Duodenal mucosa (tissue), 2 donors: Measurements from ENCODE around the gene TNRC6C.
"Not testable (repeated sequence)": the region's sequence is repeated elsewhere in the genome, so short reads cannot be mapped to it uniquely, and the experiment has no call there.

ENCODE experiments used
- H3K27ac ChIP-seq: one replicate; pipeline ENCODE4 v1.7.0; 2013; ENCODE audit warnings: low read depth, low read length
- H3K27me3 ChIP-seq, 2 donors: one replicate each; pipeline ENCODE4 v1.7.0; 2013; ENCODE audit warnings: low read length in 2 of 2, control low read depth in 1 of 2; ENCODE audit not compliant: insufficient read depth in 2 of 2, control insufficient read depth in 1 of 2
- H3K36me3 ChIP-seq, 2 donors: one replicate each; pipeline ENCODE4 v1.7.0; 2013; ENCODE audit warnings: low read length in 2 of 2, control low read depth in 1 of 2; ENCODE audit not compliant: insufficient read depth in 2 of 2, control insufficient read depth in 1 of 2
- H3K4me1 ChIP-seq, 2 donors: one replicate each; pipeline ENCODE4 v1.7.0; 2013; ENCODE audit warnings: low read length in 2 of 2, control low read depth in 1 of 2; ENCODE audit not compliant: insufficient read depth in 2 of 2, control insufficient read depth in 1 of 2
- H3K4me3 ChIP-seq, 2 donors: one replicate each; pipeline ENCODE4 v1.7.0; 2013; ENCODE audit warnings: low read length in 2 of 2, low read depth in 1 of 2
- H3K9ac ChIP-seq, 2 donors: one replicate each; pipeline ENCODE4 v1.7.0; 2013; ENCODE audit warnings: low read length in 2 of 2, low read depth in 1 of 2
- H3K9me3 ChIP-seq, 2 donors: one replicate each; pipeline ENCODE4 v1.7.0; 2013; ENCODE audit warnings: low read length in 2 of 2, control low read depth in 1 of 2; ENCODE audit not compliant: control insufficient read depth in 1 of 2

TNRC6C gene

DNA sequence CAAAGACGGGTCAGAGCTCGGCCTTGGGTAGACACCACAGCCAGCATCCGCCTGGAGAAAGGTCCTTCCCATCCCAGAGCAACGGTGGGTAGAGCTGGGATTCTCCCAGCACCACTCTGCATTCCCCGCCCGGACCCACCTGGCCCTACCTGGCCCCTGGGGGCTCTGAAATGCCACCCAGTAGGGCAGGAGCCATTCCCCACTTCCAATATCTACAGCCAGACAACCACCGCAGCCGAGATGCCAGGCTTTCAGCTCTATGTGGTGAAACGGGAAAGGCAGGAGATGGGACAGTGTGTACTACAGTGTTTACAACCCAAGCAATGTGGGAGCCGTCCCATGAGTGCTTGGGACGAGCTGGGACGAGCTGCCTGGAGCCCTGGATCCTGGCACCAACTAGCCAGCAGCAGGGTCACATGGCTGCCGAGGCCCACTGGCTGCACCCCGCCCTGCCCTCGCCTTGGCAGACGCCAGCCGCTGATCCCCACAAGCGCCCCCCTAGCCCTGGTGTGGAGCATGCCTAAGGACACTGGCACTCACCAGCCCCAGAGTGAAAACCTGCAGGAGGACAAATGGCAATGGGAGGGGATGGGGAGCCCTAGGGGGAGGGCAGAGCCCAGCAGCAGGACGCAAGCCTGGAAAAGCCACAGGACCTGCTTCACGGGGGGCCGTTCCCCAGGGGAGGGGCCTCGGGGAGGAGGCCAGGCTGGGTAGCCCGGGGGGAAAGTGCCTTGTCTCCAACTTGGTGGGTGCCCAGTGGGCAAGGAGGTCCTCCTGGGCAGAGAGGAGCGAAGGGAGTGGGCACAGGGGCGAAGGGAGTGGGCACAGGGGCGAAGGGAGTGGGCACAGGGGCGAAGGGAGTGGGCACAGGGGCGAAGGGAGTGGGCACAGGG, 156.6 kb downstream of the TNRC6C start:
- no peak overlapping the region for H3K27ac ChIP-seq
- no peaks in the 10 kb centered on the region for H3K27me3 ChIP-seq
- no peaks in the 10 kb centered on the region for H3K9me3 ChIP-seq
- H3K4me3 ChIP-seq = no peak overlapping the region
- H3K36me3 ChIP-seq = peaks cover 12 to 34% of the 10 kb centered on the region in 2 donors
- peaks cover 9 to 17% of the 10 kb centered on the region in 2 donors for H3K4me1 ChIP-seq
- H3K9ac ChIP-seq = no peak overlapping the region

DNA sequence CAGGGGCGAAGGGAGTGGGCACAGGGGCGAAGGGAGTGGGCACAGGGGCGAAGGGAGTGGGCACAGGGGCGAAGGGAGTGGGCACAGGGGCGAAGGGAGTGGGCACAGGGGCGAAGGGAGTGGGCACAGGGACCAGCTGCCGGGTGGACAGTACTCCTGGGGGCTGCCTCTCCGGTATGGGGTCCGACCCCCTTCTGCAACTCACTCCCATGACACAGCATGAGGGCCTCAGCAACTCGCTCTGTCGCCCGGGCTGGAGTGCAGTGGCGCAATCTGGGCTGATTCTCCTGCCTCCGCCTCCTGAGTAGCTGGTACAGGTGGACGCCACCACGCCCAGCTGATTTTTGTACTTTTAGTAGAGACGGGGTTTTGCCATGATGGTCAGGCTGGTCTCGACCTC, 157.3 kb downstream of the TNRC6C start:
- not testable (repeated sequence) for H3K27ac ChIP-seq, H3K27me3 ChIP-seq, H3K9me3 ChIP-seq, H3K9ac ChIP-seq, H3K4me3 ChIP-seq
- Histone ChIP-seq H3K4me1 (peaks cover 9 to 17% of the 10 kb centered on the region in 2 donors), H3K36me3 (peaks cover 6 to 33% of the 10 kb centered on the region in 2 donors)

DNA sequence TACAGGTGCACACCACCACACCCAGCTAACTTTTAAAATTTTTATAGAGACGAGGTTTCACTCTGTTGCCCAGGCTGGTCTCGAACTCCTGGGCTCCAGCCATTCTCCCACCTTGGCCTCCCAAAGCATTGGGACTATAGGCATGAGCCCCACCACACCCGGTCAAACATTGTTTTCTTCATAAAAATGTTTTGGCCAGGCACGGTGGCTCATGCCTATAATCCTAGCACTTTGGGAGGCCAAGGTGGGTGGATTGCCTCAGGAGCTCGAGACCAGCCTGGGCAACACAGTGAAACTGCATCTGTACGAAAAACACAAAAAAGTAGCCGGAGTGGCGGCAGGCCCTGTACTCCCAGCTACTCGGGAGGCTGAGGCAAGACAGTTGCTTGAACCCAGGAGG, 157.9 kb downstream of the TNRC6C start:
- Histone ChIP-seq H3K27me3 (no peaks in the 10 kb centered on the region), H3K4me3 (no peak overlapping the region), H3K9ac (no peak overlapping the region), H3K9me3 (no peaks in the 10 kb centered on the region), H3K27ac (no peak overlapping the region), H3K4me1 (peaks cover 9 to 19% of the 10 kb centered on the region in 2 donors), H3K36me3 (peaks cover 0 to 30% of the 10 kb centered on the region in 2 donors)

DNA sequence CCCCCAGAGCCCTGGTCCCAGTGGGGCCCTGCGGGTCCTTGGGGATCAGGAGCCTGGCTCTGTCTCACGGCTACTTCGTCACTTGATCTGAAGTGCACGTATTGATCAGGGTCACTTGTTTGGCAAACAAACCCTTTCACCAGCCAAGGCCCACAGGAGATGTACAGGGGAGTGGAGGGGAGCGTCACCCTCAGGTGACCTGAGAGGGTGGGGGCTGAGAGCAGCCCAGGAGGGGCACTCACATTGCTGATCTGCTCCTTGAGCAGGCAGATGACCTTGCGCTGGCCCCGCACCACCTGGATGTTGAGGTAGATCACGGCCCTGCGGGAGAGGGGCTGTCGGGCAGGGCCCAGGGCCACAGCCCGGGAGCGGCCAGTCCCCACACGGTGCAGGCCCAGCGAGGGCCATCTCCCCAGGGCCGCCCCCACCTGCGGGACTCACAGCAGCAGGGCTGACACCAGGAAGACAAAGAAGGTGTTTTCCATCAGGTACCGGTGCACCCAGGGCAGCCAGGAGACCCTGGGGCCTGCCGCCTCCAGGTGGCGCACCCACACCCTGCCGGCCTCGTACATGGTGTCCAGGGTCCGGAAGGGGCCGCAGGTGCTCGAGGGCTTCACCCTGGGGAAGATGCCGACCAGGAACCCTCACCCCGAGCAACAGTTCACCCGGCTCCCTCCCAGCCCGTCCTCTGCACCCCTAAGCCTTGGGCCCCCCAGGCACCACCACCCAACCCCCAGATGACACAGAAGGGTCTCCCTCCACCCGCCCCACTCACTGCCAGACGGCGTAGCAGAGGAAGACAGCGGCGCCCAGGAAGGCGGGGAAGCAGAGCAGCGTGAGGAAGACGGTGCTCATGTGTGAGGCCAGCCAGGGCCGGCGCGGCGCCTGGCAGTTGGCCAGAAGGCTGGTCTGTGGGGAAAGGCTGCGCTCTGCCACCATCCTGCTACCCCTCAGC, 158.8 kb downstream of the TNRC6C start:
- Histone ChIP-seq H3K4me3 (no peak overlapping the region), H3K27me3 (no peaks in the 10 kb centered on the region), H3K27ac (no peak overlapping the region), H3K36me3 (peaks cover 0 to 30% of the 10 kb centered on the region in 2 donors), H3K9ac (no peak overlapping the region), H3K4me1 (peaks cover 9 to 28% of the 10 kb centered on the region in 2 donors), H3K9me3 (no peaks in the 10 kb centered on the region)

DNA sequence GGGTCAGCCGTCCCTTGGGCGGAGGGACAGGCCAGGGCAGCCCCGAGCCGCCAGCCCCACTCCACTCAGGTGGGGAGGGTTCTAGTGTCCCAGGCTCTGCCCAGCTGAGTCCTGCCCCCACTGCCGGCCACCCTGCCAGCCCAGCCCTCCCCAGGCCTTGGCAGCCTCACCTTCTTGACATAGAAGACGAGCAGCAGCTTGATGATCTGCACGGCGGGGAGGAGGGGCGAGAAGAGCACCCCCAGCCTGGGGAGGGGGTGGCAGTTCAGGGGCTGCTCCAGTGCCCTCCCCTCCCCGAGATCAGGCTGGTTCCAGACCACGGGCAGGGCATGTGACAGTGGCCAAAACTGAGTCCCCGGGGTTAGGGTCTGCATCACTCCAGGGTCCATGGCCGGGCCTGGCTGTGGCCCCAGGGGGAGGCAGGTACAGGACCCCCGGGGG, 160.3 kb downstream of the TNRC6C start:
- Histone ChIP-seq H3K9ac (no peak overlapping the region), H3K36me3 (peaks cover 0 to 42% of the 10 kb centered on the region in 2 donors), H3K9me3 (no peaks in the 10 kb centered on the region), H3K27me3 (no peaks in the 10 kb centered on the region), H3K4me3 (no peak overlapping the region), H3K27ac (no peak overlapping the region), H3K4me1 (peaks cover 4 to 26% of the 10 kb centered on the region in 2 donors)

DNA sequence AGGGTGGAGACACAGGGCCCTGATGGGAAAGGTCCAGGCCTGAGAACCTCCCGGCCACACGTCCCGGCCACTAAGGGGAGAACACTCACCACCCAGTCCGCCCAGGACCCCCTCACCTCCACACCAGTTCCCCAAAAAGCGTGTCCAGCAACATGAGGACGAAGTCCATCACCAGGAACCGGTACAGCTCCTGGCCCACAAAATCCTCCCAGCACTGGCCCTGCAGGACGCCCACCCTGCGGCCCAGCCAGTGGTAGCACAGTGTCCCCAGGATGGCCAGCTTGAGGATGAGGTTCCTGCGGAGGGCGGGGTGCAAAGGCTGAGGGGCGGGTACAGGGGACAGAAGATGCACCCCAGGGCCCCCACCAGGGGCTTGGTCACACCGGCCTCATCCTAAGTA, 162.0 kb downstream of the TNRC6C start:
- H3K27ac ChIP-seq = no peak overlapping the region
- peaks cover 0 to 45% of the 10 kb centered on the region in 2 donors for H3K36me3 ChIP-seq

GRCh38 chr17:78120971-78121800, 162.7 kb downstream of the TNRC6C start:
- no peak overlapping the region for H3K9ac ChIP-seq
- H3K9me3 ChIP-seq = no peaks in the 10 kb centered on the region
- H3K27ac ChIP-seq = no peak overlapping the region
- H3K4me1 ChIP-seq = peaks cover 8 to 48% of the 10 kb centered on the region in 2 donors
- no peaks in the 10 kb centered on the region for H3K27me3 ChIP-seq
- H3K4me3 ChIP-seq = peak overlapping the region; percentile 15 to 32
- H3K36me3 ChIP-seq = peaks cover 0 to 45% of the 10 kb centered on the region in 2 donors

More for the DNA sequence above, 162.0 kb downstream of the TNRC6C start:
- Histone ChIP-seq H3K4me1 (peaks cover 8 to 41% of the 10 kb centered on the region in 2 donors), H3K9ac (no peak overlapping the region), H3K9me3 (no peaks in the 10 kb centered on the region), H3K27me3 (no peaks in the 10 kb centered on the region), H3K4me3 (no peak overlapping the region)

DNA sequence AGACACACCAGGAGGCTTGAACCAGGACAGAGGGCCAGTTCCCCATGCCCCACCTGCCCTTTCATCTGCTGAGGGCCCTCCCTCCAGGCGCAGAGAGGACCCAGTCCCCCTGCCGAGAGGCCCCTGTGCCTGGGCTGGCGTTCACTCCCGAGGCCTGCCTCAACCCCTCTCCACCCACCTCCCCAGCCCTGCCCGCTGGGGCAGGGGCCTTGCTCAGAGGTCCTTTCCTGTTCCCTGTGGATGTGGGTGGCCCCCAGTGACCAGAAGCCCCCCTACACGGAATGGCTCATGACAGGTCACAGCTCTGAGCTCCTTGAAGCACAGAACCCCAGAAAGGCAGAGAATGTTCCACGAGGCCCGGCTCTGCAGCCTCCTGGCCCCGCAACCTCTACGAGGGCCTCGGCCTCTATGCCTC, 163.3 kb downstream of the TNRC6C start:
- Histone ChIP-seq H3K4me3 (peak overlapping the region; percentile 15 to 32), H3K27me3 (no peaks in the 10 kb centered on the region), H3K9me3 (no peaks in the 10 kb centered on the region), H3K4me1 (peaks cover 12 to 52% of the 10 kb centered on the region in 2 donors), H3K27ac (no peak overlapping the region), H3K36me3 (peaks cover 0 to 45% of the 10 kb centered on the region in 2 donors), H3K9ac (no peak overlapping the region)

DNA sequence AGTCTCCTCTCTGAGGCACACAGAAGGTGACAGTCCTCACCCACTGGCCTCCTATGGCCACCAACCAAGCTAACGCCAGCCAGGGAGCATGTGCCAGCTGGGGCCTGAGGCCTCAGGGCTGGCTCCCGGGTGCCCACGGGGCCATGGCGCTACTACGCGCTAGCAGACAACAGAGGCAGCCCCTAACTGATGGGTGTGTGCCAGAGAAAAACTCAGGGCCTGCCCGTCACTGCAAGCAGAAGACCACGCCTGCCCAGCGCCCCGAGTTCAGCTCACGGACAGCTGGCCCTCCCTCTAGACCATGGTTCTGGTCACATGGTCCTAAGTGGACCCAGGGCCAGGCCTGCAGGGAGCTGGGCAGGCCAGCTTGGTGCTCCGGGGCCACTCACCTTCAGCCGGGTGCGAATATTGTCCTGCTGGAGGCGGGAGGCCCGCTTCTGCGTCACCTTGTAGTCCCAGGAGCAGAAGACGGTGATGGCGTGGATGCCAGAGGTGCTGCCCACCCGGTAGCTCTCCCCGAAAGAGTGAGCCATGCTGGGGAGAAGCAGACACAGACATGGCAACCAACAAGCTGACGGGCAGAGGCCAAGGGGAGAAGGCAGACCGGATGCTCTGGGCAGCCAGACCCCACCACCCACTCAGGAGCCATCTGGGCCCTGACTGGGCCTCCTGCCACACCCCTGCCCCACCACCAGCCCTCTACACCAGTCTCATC, 163.9 kb downstream of the TNRC6C start:
- H3K4me1 ChIP-seq = peaks cover 17 to 55% of the 10 kb centered on the region in 2 donors

More for the DNA sequence above, 163.9 kb downstream of the TNRC6C start:
- Histone ChIP-seq H3K36me3 (peaks cover 0 to 39% of the 10 kb centered on the region in 2 donors), H3K9ac (no peak overlapping the region), H3K9me3 (no peaks in the 10 kb centered on the region), H3K27ac (no peak overlapping the region), H3K27me3 (no peaks in the 10 kb centered on the region), H3K4me3 (no peak overlapping the region)
